ENCODE results near the gene VIT. TPM values are rescaled to one million over a fixed set of nuclear protein-coding genes. Genes with fewer than 3 reads are reported as not detected.

VIT gene
- polyA plus RNA-seq, 1 of the 3 experiments (the other 2 are of a cell fraction) = not detected

DNA sequence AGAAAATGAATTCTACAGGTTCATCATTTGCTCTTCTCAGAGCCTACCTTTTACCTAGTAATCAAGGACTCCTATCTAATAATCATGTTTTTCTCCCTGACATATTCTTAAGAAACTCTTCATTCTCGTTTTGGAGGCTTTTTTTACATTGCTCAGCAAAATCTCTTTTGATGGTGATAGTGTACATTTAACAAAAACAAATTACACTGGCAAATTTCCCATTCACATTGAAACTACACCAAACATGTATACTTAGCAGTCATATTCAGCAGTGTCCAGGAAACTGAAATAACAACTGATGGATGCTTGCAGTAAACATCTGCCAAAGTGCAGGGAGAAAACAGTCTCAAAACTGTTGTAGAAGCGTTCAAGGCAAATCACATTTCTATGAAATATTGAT, 4.4 kb upstream of the VIT start:
- TF ChIP-seq SMC3 (IDR thresholded peaks at IDR 0.05; ENCODE audit: low read depth, low read length) (no peak), FOXJ3 (CRISPR knock-in tag; IDR thresholded peaks at IDR 0.05) (no peak)
- H3K9me2 ChIP-seq = no peaks in the 10 kb centered on the region
- H3K79me2 ChIP-seq (ENCODE audit: insufficient read depth) = no peaks in the 10 kb centered on the region
- H3K36me3 ChIP-seq (replicated peaks in 1 of 2; ENCODE audit: control insufficient read depth in 1 of 2, insufficient read depth in 2 of 2, low read length in 1 of 2) = no peaks in the 10 kb centered on the region
- POLR2A ChIA-PET = no interaction called here
- 44% methylated on average over 2 of the region's 2 CpGs for WGBS (ENCODE audit: low lambda C conversion rate)
- H3K27ac ChIP-seq (ENCODE audit: low read depth in 2 of 2, low read length in 1 of 2) = no peak overlapping the region
- no peaks in the 10 kb centered on the region for H3K27me3 ChIP-seq (ENCODE audit: insufficient read depth)
- H3K4me3 ChIP-seq (ENCODE audit: low read depth in 2 of 2, low read length in 1 of 2) = no peak overlapping the region
- H3K4me1 ChIP-seq (ENCODE audit: control insufficient read depth in 1 of 2, insufficient read depth in 2 of 2, low read depth in 1 of 2, low read length in 1 of 2) = peaks cover 3 to 12% of the 10 kb centered on the region in 2 experiments; a peak in 3 of 4 replicates
- no peaks in the 10 kb centered on the region for H3K9me3 ChIP-seq
- no peak overlapping the region for H3K4me2 ChIP-seq
- H3F3A ChIP-seq (replicated peaks; ENCODE audit: insufficient read depth) = peaks cover 10% of the 10 kb centered on the region
- CTCF ChIA-PET = interaction anchor here (1.1 kb wide), 2 partner anchors 24 to 90 kb away, joined by 3 read pairs; no protein-coding TSS in a partner anchor
- H3K9ac ChIP-seq = no peak overlapping the region
- no peaks in the 10 kb centered on the region for H4K20me1 ChIP-seq (ENCODE audit: insufficient read depth)
- H2AFZ ChIP-seq (ENCODE audit: low read depth) = no peak overlapping the region
- no peak for DNase-seq

GRCh38 chr2:36693825-36694224, 2.7 kb upstream of the VIT start:
- Histone ChIP-seq H3K9ac (no peak overlapping the region), H3K27me3 (ENCODE audit: insufficient read depth) (no peaks in the 10 kb centered on the region), H4K20me1 (ENCODE audit: insufficient read depth) (no peaks in the 10 kb centered on the region), H3F3A (replicated peaks; ENCODE audit: insufficient read depth) (peaks cover 10% of the 10 kb centered on the region), H3K4me1 (ENCODE audit: control insufficient read depth in 1 of 2, insufficient read depth in 2 of 2, low read depth in 1 of 2, low read length in 1 of 2) (peaks cover 3 to 12% of the 10 kb centered on the region in 2 experiments; a peak in 3 of 4 replicates), H3K9me2 (no peaks in the 10 kb centered on the region), H3K36me3 (replicated peaks in 1 of 2; ENCODE audit: control insufficient read depth in 1 of 2, insufficient read depth in 2 of 2, low read length in 1 of 2) (no peaks in the 10 kb centered on the region), H3K79me2 (ENCODE audit: insufficient read depth) (no peaks in the 10 kb centered on the region), H3K27ac (ENCODE audit: low read depth in 2 of 2, low read length in 1 of 2) (no peak overlapping the region), H3K4me2 (no peak overlapping the region), H2AFZ (ENCODE audit: low read depth) (no peak overlapping the region), H3K4me3 (ENCODE audit: low read depth in 2 of 2, low read length in 1 of 2) (no peak overlapping the region), H3K9me3 (no peaks in the 10 kb centered on the region)
- TF ChIP-seq GABPA (IDR thresholded peaks at IDR 0.05; ENCODE audit: low read depth) (no peak), EP300 (IDR thresholded peaks at IDR 0.05; ENCODE audit: borderline replicate concordance in 1 of 2, low read depth in 1 of 2, low read length in 1 of 2) (no peak), RFX5 (IDR thresholded peaks at IDR 0.05; ENCODE audit: low read length) (no peak), TAF1 (IDR thresholded peaks at IDR 0.05; ENCODE audit: borderline replicate concordance, low read depth, low read length) (no peak), JUND (IDR thresholded peaks at IDR 0.05) (no peak), SIN3A (IDR thresholded peaks at IDR 0.05; ENCODE audit: borderline replicate concordance, low read depth, low read length) (no peak), RCOR1 (IDR thresholded peaks at IDR 0.05; ENCODE audit: low read length) (no peak), ELF1 (IDR thresholded peaks at IDR 0.05) (no peak), PBX3 (IDR thresholded peaks at IDR 0.05) (no peak), REST (IDR thresholded peaks at IDR 0.05; ENCODE audit: low read depth, low read length) (no peak), USF2 (IDR thresholded peaks at IDR 0.05; ENCODE audit: borderline replicate concordance, low read depth, low read length) (no peak)
- TF ChIP-seq, protein P1, sequence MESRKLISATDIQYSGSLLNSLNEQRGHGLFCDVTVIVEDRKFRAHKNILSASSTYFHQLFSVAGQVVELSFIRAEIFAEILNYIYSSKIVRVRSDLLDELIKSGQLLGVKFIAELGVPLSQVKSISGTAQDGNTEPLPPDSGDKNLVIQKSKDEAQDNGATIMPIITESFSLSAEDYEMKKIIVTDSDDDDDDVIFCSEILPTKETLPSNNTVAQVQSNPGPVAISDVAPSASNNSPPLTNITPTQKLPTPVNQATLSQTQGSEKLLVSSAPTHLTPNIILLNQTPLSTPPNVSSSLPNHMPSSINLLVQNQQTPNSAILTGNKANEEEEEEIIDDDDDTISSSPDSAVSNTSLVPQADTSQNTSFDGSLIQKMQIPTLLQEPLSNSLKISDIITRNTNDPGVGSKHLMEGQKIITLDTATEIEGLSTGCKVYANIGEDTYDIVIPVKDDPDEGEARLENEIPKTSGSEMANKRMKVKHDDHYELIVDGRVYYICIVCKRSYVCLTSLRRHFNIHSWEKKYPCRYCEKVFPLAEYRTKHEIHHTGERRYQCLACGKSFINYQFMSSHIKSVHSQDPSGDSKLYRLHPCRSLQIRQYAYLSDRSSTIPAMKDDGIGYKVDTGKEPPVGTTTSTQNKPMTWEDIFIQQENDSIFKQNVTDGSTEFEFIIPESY (IDR thresholded peaks at IDR 0.05; ENCODE audit: borderline replicate concordance, low read depth) = no peak
- ChIA-PET POLR2A (no interaction called here), CTCF (no interaction called here)
- WGBS (ENCODE audit: low lambda C conversion rate) = 79% methylated on average over 7 of the region's 7 CpGs
- no peak for DNase-seq

All from SK-N-SH (cell line).